Right ventricle myocardium superior (tissue), 1 donor: ENCODE results near the gene NSA2. TPM values are rescaled to one million over a fixed set of nuclear protein-coding genes. Genes with fewer than 3 reads are reported as not detected.
"Not testable (repeated sequence)": the region's sequence is repeated elsewhere in the genome, so short reads cannot be mapped to it uniquely, and the experiment has no call there.

Experiments
- ATAC-seq: fragments of 200-7000 bp; cut with Tn5 transposase; one replicate; pipeline ENCODE4 v1.9.1; 2020; ENCODE audit warnings: mild to moderate bottlenecking; ENCODE audit not compliant: poor library complexity
- DNase-seq: peaks from one replicate; pipeline ENCODE4 v3.0.0-alpha.2; 2020
- intact Hi-C: fragments of 100-400 bp; cut with DNase I; formaldehyde crosslinking; loops from one replicate; pipeline ENCODE4 v1.11.2; 2022
- long read RNA-seq: library from polyadenylated mRNA; unstranded; transcript quantifications from one replicate; pipeline ENCODE4 v2.0.0, GENCODE V29; 2021
- total RNA-seq: library from RNA; stranded (reverse); fragmentation: NEBNext Ultra II Directional; extraction: Animal tissue kit (Norgen Biotek cat#: 25700); gene quantifications from one replicate; pipeline ENCODE4 v1.2.1, GENCODE V29; 2021
- donor health status: DM: no; HTN: yes; CAD: no; lungs with severe emphysema.

Gene NSA2
- 35.1 TPM for total RNA-seq
- long read RNA-seq, full-length matches to known transcripts, result 11 of 11 reads
- long read RNA-seq, partial matches to known transcripts, result 0 of 11 reads
- long read RNA-seq, other reads (novel, unspliced or antisense), result 0 of 11 reads

GRCh38 chr5:74766849-74767578 is at the start of gene NSA2, which contains the start of gene GFM2:
Gene NSA2 (plus strand): TSS chr5:74767249. CDS start chr5:74767361, 112 bp downstream.
Gene GFM2 (minus strand): TSS chr5:74767117. CDS start chr5:74763742, 3,375 bp downstream.
- ATAC-seq, result peak; percentile 100
- intact Hi-C loops, result loop anchor here (2.0 kb wide), 1 partner anchor 152 kb away; no protein-coding TSS in a partner anchor
- peak; percentile 95 for DNase-seq

- ATAC-seq, result no peak
- intact Hi-C loops, result no loop called here
- no peak for DNase-seq
Observed at GRCh38 chr5:74717596-74717995, 49.5 kb upstream of the NSA2 start.

GRCh38 chr5:74722271-74722670 is 44.8 kb upstream of the NSA2 start:
- ATAC-seq (no peak), DNase-seq (no peak)
- intact Hi-C loops, result no loop called here

GRCh38 chr5:74725331-74725730 is 41.7 kb upstream of the NSA2 start:
- ATAC-seq, result no peak
- no peak for DNase-seq
- intact Hi-C loops, result no loop called here

- no peak for ATAC-seq
- DNase-seq, result no peak
- intact Hi-C loops, result no loop called here
Observed at GRCh38 chr5:74736759-74737158, 30.3 kb upstream of the NSA2 start.

GRCh38 chr5:74738406-74738805 is 28.6 kb upstream of the NSA2 start:
- intact Hi-C loops, result no loop called here
- DNase-seq (no peak), ATAC-seq (no peak)

GRCh38 chr5:74748742-74749141 is 18.3 kb upstream of the NSA2 start:
- intact Hi-C loops, DNase-seq, ATAC-seq: not testable (repeated sequence)

GRCh38 chr5:74761241-74761640 is 5.8 kb upstream of the NSA2 start:
- intact Hi-C loops, result no loop called here
- ATAC-seq, result no peak
- DNase-seq, result no peak

GRCh38 chr5:74762599-74762998 is 4.5 kb upstream of the NSA2 start:
- intact Hi-C loops, result no loop called here

GRCh38 chr5:74763504-74763903 is 3.5 kb upstream of the NSA2 start:
- DNase-seq (no peak), ATAC-seq (no peak)
- intact Hi-C loops, result no loop called here

More at GRCh38 chr5:74762599-74762998, 4.5 kb upstream of the NSA2 start:
- no peak for ATAC-seq
- no peak for DNase-seq

GRCh38 chr5:74765201-74765600 is 1.8 kb upstream of the NSA2 start:
- DNase-seq, result no peak
- intact Hi-C loops, result no loop called here

GRCh38 chr5:74765929-74766328 is 1.1 kb upstream of the NSA2 start:
- no peak for DNase-seq
- ATAC-seq, result no peak
- intact Hi-C loops, result loop anchor here (2.0 kb wide), 1 partner anchor 153 kb away; no protein-coding TSS in a partner anchor

More at GRCh38 chr5:74765201-74765600, 1.8 kb upstream of the NSA2 start:
- ATAC-seq, result no peak

GRCh38 chr5:74766418-74766848 is 616 bp upstream of the NSA2 start:
- ATAC-seq, result peak; percentile 80
- DNase-seq, result no peak
- intact Hi-C loops, result loop anchor here (2.0 kb wide), 1 partner anchor 152 kb away; no protein-coding TSS in a partner anchor

- intact Hi-C loops, result loop anchor here (2.0 kb wide), 1 partner anchor 151 kb away; no protein-coding TSS in a partner anchor
Observed at GRCh38 chr5:74767579-74767913, 497 bp downstream of the NSA2 start.

GRCh38 chr5:74772359-74772758 is 5.3 kb downstream of the NSA2 start:
- intact Hi-C loops, result no loop called here
- no peak for ATAC-seq

More at GRCh38 chr5:74767579-74767913, 497 bp downstream of the NSA2 start:
- ATAC-seq (peak; percentile 10), DNase-seq (no peak)

GRCh38 chr5:74778609-74779008 is 11.6 kb downstream of the NSA2 start:
- intact Hi-C loops, result no loop called here
- no peak for ATAC-seq
- no peak for DNase-seq

More at GRCh38 chr5:74772359-74772758, 5.3 kb downstream of the NSA2 start:
- no peak for DNase-seq

GRCh38 chr5:74786851-74787250 is 19.8 kb downstream of the NSA2 start:
- intact Hi-C loops, result no loop called here
- no peak for ATAC-seq
- DNase-seq, result no peak

GRCh38 chr5:74787424-74787823 is 20.4 kb downstream of the NSA2 start:
- DNase-seq (no peak), ATAC-seq (no peak)
- intact Hi-C loops, result no loop called here

- intact Hi-C loops, ATAC-seq, DNase-seq: not testable (repeated sequence)
Observed at GRCh38 chr5:74791669-74792068, 24.6 kb downstream of the NSA2 start.
